ENCODE data around the gene VOPP1.
A peak's percentile ranks its signal among the peaks of the same experiment; 100 is the strongest.

VOPP1 gene

GRCh38 chr7:55556031-55556430, 16.3 kb downstream of the VOPP1 start:
- DNase-seq (ENCODE audit: low read depth, low spot score) = no peak

GRCh38 chr7:55555160-55555559, 17.1 kb downstream of the VOPP1 start:
- DNase-seq (ENCODE audit: low read depth, low spot score) = no peak

GRCh38 chr7:55554038-55554437, 18.3 kb downstream of the VOPP1 start:
- DNase-seq (ENCODE audit: low read depth, low spot score) = no peak

- no peak for DNase-seq (ENCODE audit: low read depth, low spot score)
Measured at GRCh38 chr7:55553024-55553345, 19.3 kb downstream of the VOPP1 start.

- DNase-seq (ENCODE audit: low read depth, low spot score) = peak; percentile 56
Measured at GRCh38 chr7:55552320-55553023, 19.8 kb downstream of the VOPP1 start.

- no peak for DNase-seq (ENCODE audit: low read depth, low spot score)
Measured at GRCh38 chr7:55550841-55551537, 21.3 kb downstream of the VOPP1 start.

GRCh38 chr7:55550010-55550663, 22.2 kb downstream of the VOPP1 start:
- DNase-seq (ENCODE audit: low read depth, low spot score) = no peak

- DNase-seq (ENCODE audit: low read depth, low spot score) = no peak
Measured at GRCh38 chr7:55549457-55549856, 22.8 kb downstream of the VOPP1 start.

- DNase-seq (ENCODE audit: low read depth, low spot score) = no peak
Measured at GRCh38 chr7:55548295-55548731, 24.0 kb downstream of the VOPP1 start.

GRCh38 chr7:55546814-55547213, 25.5 kb downstream of the VOPP1 start:
- no peak for DNase-seq (ENCODE audit: low read depth, low spot score)

GRCh38 chr7:55545496-55545895, 26.8 kb downstream of the VOPP1 start:
- DNase-seq (ENCODE audit: low read depth, low spot score) = no peak

GRCh38 chr7:55540226-55540858, 32.0 kb downstream of the VOPP1 start:
- DNase-seq (ENCODE audit: low read depth, low spot score) = no peak

GRCh38 chr7:55539380-55539779, 32.9 kb downstream of the VOPP1 start:
- DNase-seq (ENCODE audit: low read depth, low spot score) = no peak

GRCh38 chr7:55538538-55538937, 33.8 kb downstream of the VOPP1 start:
- DNase-seq (ENCODE audit: low read depth, low spot score) = no peak

GRCh38 chr7:55537458-55537990, 34.8 kb downstream of the VOPP1 start:
- DNase-seq (ENCODE audit: low read depth, low spot score) = no peak

- DNase-seq (ENCODE audit: low read depth, low spot score) = no peak
Measured at GRCh38 chr7:55536619-55537457, 35.5 kb downstream of the VOPP1 start.

GRCh38 chr7:55535617-55536016, 36.7 kb downstream of the VOPP1 start:
- DNase-seq (ENCODE audit: low read depth, low spot score) = no peak

- no peak for DNase-seq (ENCODE audit: low read depth, low spot score)
Measured at GRCh38 chr7:55534916-55535590, 37.2 kb downstream of the VOPP1 start.

GRCh38 chr7:55534262-55534915, 37.9 kb downstream of the VOPP1 start:
- DNase-seq (ENCODE audit: low read depth, low spot score) = no peak

GRCh38 chr7:55533729-55534080, 38.6 kb downstream of the VOPP1 start:
- no peak for DNase-seq (ENCODE audit: low read depth, low spot score)
